Hippocampal formation (tissue), 2 donors: ENCODE data around the gene TSFM.

ENCODE experiments used
- DNase-seq, 2 donors: peaks; one replicate each; lab custom pipeline; 2025; lab: John Stamatoyannopoulos, UW

TSFM gene

GRCh38 chr12:57746025-57746424 is 36.6 kb upstream of the TSFM start:
- no peak for DNase-seq

GRCh38 chr12:57749061-57749460 is 33.5 kb upstream of the TSFM start:
- no peak for DNase-seq

DNA sequence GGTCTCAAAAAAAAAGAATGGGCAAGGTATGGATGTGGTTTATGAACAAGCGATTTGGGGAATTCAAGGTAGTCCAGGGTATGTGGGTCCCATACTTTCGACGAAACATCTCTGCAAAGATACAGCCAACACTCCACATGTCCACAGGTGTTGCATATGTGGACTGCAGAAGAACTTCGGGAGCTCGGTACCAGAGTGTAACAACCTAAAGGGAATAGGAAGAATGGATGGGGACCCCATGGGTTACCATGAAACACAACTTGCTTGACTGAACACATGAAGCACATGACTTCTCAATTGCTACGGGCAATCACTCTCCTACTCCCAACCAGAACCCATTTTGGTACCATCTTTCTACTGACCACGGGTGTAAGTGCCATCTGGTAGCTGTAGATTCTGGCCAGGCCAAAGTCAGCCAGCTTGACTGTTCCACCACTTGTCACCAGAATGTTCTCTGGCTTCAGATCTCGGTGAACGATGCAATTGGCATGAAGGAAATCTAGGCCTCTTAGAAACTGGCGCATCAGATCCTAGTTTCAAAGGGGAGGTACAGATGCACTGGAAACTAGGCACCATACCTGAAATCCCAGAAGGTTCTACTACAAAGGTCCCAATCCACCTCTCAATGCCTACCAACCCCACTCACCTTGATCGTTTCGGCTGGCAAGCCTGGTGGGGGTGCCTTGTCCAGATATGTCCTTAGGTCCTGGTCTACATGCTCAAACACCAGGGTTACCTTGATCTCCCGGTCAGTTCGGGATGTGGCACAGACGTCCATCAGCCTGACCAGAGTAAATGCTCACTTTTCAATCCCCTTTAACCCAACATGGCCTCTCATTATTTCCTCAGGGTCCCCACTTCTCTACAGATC is 31.8 kb upstream of the TSFM start:
- DNase-seq, result no peak

- no peak for DNase-seq
These were observed 31.2 kb upstream of the TSFM start for GRCh38 chr12:57751432-57751787.

GRCh38 chr12:57751788-57752667 is 30.6 kb upstream of the TSFM start, which contains the start of gene CDK4:
CDK4 (minus strand) TSS chr12:57752310; CDS start chr12:57751717, 593 bp downstream.
- DNase-seq, result peak; percentile 99 to 100

DNA sequence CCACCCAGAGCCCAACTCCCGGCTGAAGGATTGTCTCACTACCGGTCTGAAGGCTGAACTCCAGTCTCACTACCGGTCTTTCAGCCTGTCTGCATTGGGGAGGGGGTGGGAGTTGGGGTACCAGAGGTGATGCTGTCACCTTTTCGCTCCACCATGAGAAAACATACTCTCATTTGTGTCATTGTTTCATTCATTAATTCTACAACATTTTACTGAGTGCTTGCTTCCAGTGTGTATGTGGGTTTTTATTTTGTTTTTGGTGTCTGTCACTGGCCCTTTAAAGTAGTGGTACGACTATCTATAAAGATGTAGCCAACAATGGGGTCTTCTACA is 30.0 kb upstream of the TSFM start:
- DNase-seq, result no peak

DNA sequence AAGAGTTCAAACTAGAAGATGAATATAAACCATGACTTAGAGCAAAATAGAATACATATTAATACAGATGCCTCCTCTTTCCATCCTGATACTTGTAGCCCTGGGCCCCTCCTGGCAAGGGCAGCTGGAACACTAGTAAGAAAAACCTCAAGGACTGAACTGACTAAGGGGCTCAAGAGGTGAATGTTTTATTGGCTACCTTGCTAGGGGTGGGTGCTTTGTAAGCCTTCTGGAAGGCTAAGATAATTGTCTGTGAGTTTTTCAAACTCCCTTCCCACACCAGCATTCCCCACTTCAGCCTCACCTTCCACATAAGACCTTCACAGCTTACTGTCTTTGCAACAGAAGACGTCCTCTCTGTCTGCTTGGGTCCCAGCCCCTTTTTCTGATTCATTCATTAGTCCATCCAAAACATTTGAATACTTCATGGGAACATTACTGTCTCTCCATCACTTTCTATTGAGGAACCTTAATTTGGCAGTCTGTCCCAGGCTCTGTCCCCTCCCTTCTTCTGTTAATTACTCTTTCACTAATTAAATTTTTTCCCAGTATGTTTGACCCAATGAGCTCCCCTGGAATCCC is 28.7 kb upstream of the TSFM start:
- DNase-seq, result no peak

- DNase-seq, result peak in 1 of 2 donors; percentile 33
These were observed 28.0 kb upstream of the TSFM start, which contains the start of gene MARCHF9 for GRCh38 chr12:57754411-57755193. MARCHF9 (plus strand) TSS chr12:57755103; CDS start chr12:57755529, 426 bp downstream.

DNA sequence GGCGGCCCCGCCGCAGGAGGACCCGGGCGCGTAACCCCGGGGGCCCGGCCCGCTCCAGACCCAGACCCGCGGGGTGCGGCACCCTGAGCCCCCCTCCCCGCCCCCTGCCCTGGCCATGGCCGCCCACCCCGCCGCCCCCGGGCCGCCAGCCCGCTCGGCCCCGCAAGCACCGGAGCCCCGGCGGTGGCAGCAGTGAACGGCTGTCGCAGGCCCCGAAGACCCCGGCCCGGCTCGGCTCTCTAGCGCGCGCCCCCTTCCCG is 27.5 kb upstream of the TSFM start:
- DNase-seq, result no peak

GRCh38 chr12:57755454-57756372 is 26.9 kb upstream of the TSFM start:
- DNase-seq, result no peak

GRCh38 chr12:57756406-57757341 is 25.9 kb upstream of the TSFM start:
- no peak for DNase-seq

DNA sequence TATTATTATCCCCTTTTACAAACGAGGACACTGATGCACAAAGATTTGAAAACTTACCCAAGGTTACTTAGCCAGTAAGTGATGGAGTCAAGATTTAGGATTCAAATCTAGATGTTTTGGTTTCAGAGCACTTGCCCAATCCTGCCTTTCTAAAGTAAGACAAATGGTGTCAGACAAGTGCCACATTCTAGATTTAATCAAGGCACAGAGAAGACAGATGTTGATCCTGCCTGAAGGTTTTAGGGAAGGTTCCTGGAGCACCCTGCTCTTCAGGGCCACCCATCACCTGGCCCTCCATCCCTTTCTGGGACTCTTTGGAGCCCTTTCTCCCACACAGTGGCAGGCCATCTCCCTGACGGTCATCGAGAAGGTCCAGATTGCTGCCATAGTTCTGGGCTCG is 24.8 kb upstream of the TSFM start:
- DNase-seq, result no peak

- no peak for DNase-seq
These were observed 23.8 kb upstream of the TSFM start for GRCh38 chr12:57758552-57759359.

- DNase-seq, result no peak
These were observed 23.1 kb upstream of the TSFM start for GRCh38 chr12:57759360-57759980.

DNA sequence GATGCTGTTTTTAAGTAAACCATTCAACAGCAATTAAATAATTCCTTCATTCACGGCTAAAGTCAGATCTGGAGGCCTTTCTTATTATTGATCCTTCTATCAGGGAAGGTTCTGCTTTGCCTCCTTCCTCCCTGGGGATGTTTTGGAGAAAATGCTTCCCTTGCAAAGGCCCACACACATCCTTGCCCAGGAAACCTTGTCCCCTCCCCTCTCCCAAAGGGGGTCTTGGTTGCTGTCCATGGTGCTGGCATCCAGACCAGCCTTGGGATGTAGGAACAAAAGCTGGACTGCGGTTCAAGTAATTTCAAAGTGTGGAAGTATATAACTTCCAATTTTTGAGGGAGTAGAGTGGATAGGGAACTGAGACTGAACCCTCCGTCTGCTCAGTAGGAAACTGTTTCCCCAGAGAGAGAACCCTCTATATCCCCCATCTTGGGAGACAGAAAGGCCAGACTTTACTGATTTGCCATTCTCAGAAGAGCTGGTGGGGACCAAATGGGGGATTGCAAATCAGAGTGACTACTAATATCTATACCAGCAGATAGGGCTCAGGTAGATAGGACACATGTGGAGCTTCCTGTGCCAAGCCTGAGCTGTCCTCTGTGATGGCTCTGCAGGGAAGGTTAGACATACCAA is 22.1 kb upstream of the TSFM start:
- DNase-seq, result no peak

DNA sequence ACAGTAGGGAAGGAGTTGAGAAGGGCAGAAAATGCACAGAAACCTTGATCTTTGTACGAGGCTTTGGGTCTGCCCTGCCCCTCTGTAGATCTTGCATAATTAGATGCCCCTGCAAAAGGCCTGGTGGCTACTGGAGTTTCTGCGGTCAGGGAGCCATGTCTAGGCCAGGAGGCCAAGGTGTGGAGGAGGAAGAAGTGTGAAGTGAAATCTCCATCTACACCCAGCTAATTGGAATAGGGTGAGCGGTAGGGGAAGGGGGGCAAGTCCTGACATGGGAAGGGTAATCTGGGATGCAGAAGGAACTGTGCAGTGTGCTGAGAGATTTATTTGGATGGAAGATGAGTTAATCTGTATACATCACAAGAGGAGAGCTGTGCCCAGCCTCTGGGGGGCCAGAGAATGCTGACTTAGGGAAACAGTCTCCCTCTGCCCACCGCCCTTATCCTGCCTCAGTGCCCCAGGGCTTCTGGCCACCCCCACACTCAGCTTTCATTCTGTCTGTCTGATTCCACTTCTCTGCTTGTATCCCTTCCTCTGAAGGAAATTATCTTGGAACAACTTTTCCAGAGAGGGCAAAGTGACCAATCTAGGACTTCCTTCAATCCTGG is 21.1 kb upstream of the TSFM start:
- no peak for DNase-seq

DNA sequence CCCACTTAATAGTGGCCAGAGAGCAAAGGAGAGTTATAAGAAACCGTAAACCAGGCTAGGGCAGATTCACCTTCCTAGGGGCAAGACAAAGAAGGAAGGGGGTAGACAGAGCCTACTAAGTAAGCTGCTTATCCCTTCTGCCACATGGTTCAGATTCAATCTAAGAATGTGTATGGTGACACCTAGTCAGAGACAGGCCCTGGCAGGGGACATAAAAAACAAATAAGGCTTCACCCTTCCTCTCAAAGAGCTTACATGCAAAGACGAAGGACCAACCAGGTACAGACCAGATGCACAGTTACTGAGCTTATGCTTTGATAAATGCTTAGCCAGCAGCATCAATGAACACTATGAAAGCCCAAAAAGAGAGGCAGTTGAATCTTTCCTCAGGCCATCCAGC is 20.1 kb upstream of the TSFM start:
- no peak for DNase-seq
